Measurements from ENCODE around the gene TRAF3IP1.
"Not testable (repeated sequence)": the region's sequence is repeated elsewhere in the genome, so short reads cannot be mapped to it uniquely, and the experiment has no call there.

TRAF3IP1 gene

DNA sequence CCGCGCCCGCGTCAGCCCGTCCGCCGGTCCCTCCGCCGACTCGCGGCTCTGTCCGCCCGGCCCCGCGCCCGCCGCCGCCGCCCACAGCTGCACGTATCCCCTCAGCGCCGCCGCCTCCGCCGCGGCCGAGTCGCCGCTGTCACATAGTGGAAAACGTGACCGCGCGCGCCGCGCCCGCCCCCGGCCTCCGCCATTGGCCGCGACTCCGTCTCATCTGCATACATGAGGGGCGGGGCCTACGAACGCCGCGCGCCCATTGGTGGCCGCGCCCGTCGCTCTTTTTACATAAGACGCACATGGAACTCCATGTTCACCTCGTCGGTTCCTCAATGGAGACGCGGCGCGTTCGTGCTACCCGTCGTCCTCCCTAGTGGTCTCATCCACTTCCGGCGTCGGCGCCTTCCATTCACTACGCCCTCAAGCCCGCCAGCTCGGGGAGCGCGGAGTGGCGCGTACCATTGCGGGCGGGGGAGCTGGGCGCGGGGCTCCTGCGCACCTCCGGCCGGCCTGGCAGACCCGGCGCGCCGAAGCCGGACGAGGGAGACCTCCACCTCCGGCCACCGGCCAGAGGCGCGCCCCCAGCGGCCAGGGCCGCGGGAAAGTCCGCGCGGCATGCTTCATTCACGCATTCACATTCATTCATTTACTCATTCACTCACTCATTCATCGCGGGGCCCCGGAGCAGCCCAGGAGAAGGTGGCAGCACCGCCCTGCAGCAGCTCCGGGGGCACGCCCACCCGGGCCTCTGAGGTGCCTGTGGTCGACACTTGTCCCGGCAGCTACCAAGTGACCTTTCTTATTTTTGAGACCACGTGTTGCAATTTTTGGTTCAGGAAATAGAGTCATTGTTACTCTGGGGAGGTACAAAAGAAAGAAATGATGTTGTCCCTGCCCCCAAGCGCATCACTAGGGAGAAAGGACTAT, 31.4 kb upstream of the TRAF3IP1 start:
- peak; percentile 98 for DNase-seq

DNA sequence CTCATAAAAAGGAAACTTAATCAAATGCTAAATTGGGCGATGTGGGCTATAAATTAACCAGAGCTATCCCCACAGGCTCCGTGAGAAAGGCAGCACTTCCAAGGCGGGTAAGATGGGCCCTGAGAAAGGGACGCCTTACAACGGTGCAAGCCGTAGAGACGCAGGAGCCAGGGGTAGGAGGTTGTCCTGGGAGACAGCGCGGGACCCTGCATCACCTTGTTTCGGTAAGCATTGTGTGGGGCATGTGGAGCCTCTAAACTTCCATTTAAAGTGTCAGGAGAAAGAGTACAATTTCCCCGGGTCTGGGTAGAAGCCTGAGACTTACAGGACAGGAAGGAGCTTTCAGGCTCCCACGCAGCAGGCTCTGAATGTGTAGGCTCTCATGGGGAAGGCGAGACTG, 30.7 kb upstream of the TRAF3IP1 start:
- DNase-seq = no peak

DNA sequence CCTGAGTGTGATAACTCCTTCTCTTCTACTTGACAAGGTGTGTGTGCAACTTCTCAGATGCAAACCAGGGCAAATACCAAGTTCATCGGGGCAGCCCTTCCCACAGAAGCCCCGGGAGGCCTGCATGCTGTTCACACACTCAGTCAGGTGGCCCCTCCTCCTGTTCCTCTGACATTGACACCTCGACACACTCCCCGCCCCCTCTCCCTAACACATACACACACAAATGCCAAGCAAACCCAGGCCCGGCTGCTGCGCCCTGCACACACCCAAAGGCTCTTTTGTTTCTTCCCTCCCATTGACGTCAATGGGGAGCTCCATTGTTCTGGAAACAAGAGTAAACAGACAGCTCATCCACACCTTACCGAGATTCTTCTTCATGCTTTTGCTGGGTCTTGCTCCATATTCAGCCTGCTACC, 30.2 kb upstream of the TRAF3IP1 start:
- peak; percentile 90 for DNase-seq

DNA sequence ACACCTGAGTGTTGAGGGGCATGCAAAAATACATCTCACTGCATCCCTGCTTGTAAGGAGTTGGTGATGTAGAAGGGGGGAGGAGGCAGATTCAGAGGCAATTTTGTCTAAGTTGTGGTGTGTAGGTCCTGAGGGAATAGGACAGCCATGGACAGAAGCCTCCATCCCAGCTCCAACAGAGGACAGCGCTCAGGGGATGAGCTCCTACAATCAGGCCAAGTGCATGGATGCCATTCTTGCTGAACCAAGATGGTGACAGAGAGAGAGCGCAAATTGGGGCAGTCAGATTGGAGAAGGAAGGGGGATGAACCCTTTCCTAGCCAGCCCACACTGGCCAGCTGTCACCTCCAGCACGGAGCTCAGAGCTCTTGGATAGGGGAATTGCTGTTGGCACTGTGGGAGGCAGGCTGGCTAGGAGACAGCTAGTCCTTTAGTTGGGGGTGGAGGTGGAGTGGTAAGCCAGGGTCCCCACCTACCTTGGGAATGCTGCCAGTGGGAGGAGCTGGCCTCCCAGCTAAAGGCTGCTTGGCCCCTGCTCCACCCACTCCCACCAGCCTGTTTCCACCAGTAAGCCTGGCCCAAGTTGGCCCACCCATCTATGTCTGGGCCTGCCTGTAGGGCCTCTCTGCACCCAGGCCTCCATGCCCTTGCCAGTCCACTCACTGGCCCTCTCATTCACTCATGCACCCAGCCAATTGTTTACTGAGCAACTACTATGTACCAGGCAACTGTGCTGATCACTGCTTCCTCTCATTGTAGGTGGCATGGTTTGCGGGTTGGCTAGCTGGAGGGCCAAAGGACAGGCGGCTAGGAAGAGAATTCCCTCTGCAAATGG, 29.4 kb upstream of the TRAF3IP1 start:
- DNase-seq = no peak

DNA sequence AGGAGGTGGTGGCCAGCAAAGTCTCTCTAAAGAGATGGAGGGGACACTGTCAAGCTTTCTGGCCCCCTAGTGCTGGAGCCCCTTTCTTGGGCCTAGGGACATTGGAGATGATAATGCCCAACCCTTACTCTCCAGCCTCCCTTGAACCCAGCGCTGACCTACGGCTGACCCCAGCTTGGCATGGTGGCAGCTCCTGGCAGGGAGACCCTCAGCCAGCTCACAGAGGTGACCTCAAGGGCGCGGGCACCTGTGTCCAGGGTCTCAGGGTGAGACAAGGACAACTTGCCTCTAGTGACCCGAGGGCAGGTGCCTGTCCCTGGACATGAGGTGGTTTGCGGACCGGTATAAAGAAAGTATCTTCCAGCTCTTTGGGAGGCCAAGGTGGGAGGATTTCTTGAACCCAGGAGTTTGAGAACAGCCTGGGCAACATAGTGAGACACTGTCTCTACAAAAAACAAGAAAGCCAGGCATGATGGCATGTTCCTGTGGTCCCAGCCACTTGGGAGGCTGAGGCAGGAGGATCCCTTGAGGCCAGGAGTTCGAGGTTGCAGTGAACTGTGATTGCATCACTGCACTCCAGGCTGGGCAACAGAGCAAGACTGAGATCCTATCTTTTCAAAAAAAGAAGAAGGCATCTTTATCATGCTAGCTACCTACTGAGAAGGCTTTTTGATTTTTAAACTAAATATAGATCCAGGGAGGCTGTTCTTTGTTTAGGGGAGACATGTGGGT, 28.6 kb upstream of the TRAF3IP1 start:
- DNase-seq = no peak

DNA sequence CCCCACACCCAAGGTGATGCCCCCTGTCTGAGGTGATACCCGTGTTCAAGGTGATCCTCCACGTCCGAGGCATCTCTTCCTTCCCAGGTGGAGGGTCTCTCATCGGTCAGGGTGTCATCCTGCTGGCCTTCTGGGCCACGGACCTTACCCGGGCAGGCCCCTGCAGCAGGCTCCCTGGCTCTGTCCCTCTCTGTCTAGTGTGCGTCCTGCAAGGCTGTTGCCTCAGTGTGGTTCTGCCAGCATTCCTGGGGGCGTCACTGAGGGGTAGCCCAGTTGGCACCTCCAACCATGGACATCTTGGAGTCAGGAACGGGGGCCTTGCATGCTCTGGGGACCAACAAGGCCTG, 26.3 kb upstream of the TRAF3IP1 start:
- no peak for DNase-seq

DNA sequence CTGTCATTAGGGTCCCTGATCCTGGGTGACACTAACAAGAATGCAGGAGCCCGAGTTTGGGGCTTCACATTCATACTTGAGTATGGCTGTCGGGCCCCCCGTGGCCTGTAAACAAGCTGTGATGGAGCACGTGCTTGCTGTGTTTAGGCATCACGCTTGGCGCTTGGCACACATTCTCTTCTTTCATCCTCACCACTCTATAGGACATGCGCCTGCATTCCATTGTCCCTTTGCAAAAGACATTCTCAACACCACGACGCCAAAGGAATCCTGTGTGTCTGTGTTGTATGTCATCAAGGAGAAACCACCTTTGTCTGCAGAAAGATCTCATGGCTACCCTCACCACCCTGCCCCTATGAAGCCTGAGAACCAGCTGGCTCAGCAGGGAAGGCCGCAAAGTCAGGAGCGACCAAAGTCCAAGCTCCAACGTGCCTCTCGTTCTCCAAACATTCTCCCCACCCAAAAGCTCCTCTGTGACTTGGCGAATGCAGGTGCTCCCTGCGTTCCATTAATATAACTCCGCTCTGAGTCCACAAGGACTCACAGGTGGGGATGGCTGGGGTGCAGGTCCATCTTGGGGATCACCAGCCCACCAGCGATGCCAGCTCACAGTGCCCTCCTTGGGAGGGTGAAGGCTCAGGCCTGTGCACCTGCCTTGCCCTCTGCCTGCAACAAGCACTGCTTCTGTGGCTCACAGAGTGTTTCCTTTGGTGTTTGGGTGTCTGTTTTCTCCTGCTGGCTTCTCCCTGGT, 25.8 kb upstream of the TRAF3IP1 start:
- no peak for DNase-seq

DNA sequence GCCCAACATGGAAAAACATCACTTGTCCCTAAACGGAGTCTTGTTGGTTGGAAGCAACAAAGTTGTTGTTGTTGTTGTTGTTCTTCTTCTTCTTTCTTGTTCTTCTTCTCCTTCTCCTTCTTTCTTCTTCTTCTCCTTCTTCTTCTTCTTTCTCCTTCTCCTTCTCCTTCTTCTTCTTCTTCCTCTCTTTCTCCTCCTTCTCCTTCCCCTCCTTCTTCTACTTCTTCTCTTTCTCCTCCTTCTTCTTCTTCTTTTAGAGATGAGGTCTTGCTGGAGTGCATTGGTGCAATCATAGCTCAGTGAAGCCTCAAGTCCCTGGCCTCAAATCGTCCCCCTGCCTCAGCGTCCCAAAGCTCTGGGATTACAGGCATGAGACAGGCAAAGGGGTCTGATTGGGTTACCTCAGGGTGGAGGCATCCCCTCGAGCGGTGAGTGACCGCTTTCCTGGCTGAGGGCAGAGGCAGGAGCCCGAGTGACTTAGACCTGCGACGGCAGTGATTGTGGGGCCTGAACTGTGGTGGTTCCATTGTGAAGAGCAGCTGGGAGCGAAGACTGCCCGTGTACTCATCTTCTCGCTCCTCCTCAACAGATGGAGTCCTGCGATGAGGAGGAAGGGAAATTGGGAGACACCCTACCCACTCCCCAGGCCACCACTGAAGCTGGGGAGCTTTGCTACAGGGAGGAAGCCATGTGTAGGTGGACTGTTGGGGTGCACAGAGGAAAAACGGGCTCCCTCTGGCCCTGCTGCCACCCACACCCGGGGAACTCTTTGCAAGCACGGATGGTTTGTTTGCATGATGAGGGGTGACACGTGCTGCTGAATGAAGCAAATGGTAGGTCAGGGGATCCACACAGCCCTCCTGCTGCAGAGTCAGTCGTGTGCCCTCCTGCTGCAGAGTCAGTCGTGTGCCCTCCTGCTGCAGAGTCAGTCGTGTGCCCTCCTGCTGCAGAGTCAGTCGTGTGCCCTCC, 24.9 kb upstream of the TRAF3IP1 start:
- DNase-seq = no peak

DNA sequence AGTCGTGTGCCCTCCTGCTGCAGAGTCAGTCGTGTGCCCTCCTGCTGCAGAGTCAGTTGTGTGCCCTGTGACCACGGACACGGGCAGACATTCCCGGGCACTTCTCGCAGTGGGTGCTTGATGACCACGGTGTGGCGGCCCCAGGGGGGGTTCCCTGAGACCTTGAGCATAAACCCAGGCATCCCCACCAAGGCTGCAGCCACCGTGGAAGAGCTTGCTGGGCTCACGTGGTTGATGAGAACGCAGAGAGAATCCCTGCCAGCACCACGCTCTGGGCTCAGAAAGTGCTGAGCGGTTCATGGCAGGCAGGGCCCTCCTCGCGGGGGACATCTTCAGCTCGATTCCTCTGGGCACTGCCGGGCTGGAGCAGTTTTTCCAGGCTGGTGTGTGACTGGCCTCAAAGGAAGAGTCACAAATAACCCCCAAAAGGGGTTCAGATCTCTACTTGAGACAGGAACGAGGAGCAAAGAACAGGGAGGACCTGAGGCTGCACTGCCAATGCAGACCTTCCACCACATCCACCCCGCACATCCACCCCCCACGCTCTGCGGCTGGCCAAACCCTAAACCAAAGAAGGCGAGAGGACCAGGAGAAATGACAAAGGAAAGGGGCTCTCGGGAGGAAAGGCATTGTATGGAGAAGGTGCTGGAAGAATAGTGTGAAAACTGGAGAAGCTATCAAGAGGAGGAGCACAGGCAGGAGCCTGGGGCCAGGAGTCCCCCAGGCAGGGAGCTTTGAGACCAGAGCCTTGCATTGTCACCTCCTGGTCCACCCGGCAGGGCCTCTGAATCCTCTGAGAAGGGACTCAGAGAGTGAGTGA, 23.5 kb upstream of the TRAF3IP1 start:
- no peak for DNase-seq

DNA sequence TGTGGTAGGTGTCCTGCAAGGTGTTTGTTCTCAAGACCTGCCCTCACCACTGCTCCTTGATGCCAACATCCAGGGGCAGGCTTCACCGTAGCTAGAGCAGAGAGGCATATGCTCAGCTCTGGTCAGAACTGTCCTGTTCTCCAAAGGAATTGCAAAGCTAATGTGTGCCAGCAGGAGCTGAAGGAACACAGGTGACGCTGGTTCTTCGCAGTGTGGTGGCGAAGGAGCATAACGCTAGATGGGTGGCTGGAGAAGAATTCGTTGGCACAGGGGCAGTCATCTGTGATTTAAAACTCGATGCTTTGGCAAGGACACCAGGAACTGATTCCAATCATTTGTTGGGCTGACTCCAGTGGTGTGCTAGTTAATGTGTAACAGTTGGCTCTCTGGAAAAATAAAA, 20.5 kb upstream of the TRAF3IP1 start:
- no peak for DNase-seq

DNA sequence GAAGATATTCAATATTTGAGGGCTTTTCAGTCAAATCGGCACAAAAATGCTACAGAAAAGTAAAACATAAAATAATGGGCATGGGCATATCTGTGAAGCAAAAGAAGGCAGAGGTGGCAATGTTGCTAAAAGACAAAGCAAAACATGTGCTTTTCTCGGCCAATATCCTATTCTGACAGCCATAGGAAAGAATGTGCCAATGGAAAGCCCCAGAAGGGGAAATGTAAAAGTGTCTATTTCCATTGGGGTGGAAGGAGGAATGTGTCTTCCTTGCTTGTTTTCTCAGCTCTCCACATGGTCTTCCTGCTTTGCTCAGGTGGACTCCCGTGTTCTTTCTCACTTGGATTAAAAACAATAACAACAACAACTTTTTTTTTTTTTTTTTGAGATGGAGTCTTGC, 18.2 kb upstream of the TRAF3IP1 start:
- DNase-seq = no peak

DNA sequence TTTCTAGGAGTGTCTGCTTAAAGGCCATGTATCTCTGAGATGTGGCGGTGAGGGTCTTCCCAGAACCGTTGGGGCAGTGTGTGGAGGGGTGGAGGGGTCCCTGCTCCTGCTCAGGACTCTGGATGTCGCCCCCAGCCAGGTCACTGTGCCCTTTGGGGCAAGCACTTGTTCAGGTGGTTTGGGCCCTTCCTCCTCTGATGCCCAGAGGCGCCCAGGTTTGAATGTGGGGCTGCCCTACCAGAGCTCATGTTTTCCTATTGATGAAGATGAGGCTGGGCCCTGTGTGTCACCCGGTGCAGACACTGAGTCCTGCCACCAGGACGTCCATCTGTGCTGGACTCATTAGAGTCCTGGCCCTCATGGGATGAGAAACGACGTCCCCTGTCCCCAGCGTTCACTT, 17.6 kb upstream of the TRAF3IP1 start:
- DNase-seq = no peak

DNA sequence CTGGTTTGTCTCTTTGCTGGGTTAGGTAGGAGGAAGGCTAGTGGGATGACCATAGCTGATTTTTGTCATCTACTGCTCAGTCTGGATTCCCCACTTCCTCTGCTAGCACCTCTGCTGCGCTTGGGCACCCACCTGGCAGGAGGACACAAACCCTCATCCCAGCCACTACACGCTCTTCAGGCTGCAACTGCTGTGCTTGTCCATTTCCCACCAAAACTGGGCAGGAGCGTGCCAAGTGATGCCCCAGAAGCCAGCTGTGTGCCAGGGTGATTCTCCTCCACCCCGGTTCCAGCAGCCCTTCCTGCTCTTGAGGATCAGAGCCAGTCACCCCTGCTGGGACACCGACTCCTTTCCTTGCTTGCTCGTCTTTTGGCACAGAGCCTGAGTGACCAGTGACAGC, 16.2 kb upstream of the TRAF3IP1 start:
- DNase-seq = no peak

DNA sequence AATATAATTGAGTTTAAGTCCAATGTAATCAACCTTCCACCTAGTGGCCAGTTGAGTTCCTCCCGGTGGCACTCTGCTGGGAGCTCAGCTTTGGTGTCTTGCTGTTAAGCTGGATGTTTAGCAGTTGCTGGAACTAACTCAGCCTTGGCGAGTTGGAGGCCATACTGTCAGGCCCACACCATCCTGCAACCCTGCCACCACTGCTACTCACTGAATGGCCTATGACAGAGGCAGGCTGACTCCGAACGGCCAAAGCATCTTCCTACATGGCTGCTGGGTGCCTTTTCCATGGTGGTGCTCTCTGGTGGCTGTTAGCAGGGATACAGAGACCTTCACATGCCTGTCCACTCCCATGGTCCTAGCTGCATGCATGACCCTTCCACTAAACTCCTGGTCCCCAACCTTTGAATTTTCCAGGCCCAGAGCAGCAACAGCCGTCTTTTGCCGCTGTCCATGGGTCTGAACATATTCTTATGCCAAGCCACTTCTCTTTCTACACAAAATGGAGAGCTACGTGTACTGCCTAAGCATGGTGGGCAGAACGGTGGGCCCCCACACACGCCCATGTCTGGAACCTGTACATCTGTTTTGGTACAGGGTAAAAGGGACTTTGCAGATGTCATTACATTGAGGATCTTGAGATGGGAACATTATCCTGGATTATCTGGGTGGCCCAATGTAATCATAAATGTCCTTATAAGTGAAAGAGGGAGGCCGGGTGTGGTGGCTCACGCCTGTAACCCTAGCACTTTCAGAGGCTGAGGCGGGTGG, 15.0 kb upstream of the TRAF3IP1 start:
- no peak for DNase-seq

DNA sequence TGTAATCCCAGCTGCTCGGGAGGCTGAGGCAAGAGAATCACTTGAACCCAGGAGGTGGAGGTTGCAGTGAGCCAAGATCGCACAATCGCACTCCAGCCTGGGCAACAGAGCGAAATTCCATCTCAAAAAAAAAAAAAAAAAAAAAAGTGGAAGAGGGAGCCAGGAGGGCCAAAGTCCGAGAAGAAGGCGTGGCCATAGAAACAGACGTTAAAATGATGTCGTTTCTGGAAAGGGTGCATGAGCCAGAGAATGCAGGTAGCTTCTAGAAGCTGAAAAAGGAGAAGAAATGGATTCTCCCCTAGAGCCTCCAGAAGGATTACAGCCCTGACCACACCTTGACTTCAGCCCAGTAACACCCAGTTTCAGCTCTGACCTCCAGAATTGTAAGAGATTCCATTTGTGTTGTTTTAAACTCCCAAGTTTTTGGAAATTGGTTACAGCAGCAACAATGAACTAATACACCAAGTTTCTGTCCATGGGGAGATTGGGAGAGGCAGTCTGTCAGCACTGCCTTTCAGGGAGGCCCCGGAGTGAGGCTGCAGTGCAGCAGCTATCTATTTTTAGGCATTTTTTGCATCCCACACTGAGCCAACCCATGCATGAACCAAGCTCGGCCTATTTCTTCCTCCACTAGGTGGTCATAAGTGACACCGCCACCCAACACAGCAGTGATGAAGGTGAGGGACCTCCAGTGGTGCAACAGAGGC, 14.2 kb upstream of the TRAF3IP1 start:
- no peak for DNase-seq

DNA sequence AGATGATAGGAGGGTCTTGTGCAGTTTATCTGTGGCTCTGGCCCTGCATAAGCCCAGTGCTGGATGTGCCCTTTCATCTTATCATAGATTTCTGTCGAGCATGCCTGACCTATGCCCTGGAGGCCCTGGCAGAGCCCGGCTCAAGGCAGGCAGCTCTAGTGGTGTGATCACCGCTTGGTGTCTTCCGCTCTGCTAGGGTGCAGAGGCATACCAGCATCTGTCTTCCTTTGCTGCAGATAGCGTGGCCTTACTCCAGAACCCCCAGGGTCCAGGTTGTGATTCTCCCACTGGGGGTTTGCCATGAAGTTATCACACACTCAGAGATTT, 13.7 kb upstream of the TRAF3IP1 start:
- no peak for DNase-seq

DNA sequence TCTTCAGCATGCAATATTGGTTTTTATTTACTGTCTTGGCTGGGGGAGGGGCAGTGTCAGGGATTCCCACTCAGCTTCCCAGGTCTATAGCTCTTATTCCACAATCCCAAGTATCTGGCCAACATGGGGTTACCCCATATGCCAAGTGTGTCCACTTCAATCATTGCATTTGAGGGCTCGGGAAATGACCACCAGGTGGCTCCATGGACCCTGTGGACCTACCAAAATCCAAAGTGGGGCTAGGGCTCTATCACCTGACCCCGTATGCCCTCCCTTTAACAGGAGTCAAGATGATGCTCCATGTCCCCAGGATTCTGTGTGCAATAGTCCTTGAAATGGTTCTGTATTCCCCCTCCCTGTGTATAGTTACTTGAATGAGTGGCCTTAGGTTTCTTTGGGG, 12.1 kb upstream of the TRAF3IP1 start:
- no peak for DNase-seq

DNA sequence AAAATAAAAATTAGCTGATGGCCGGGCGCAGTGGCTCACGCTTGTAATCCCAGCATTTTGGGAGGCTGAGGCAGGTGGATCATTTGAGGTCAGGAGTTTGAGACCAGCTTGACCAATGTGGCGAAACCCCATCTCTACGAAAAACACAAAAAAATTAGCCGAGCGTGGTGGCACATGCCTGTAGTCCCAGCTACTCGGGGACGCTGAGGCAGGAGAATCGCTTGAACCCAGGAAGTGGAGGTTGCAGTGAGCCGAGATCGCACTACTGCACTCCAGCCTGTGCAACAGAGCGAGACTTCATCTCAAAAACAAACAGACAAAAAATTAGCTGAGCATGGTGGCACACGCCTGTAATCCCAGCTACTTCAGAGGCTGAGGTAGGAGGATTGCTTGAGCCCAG, 9.6 kb upstream of the TRAF3IP1 start:
- DNase-seq = not testable (repeated sequence)

DNA sequence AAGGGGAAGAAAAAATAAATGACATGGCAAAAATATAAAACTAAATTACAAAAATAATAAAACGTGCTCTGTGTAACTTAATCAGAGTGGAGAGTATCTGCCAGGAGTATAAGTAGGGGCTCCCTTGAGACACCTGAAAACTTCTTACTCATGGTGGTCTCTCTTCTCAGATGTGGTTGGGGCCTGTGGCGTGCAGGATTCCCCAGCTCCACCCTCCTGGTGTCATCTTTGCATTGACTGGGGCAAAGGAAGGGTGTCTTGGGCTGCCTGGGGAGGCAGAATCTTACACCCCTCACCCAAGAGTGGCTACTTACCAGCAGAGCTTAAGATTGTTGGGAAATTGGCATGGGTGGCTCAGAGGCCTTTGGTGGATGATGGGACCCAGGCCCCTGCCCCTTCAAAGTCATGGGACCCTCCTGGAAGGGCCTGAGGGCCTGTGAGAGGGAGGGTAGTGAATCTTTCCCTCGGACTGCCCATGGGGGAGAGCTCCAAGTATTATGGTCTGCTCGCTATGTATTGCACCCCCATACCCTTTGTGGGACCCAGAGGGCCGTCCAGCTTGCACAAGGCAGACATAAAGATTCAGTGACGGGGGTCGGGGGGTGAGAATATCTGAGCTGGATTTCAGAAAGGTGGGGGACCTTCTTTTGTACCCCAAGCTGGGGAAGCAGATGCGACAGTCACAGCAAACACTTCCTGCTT, 6.9 kb upstream of the TRAF3IP1 start:
- no peak for DNase-seq
